ENCODE data around the gene SMOC2. TPM values are rescaled to one million over a fixed set of nuclear protein-coding genes. Genes with fewer than 3 reads are reported as not detected.
A peak's percentile ranks its signal among the peaks of the same experiment; 100 is the strongest.

SMOC2 gene
- total and polyA plus RNA-seq, 2 experiments from 2014 or later = 1.9 to 3.2 TPM

DNA sequence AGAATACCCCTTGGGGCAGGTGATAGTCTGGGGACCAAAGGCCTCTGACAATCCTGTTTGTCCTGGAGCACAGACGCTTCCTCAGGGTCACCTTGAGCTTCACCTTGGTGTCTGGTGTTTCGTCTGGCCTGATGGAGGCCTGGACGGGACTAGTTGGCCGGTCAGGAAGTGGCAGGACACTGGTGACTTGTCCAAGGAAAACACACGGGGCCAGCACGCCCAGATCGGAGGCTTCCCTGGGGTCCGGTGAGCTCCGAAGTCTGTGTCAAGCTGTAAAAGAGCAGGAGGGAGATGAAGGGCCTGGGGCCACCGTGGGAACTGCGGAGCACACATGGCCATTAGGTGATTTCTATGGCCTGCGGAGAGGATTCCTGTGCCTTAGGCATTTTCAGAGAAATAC is 67.9 kb downstream of the SMOC2 start:
- no peak overlapping the region for H3K27ac ChIP-seq
- DNase-seq (ENCODE audit: low read depth in 1 of 2, low spot score in 1 of 2) = no peak
- H3K27me3 ChIP-seq = no peaks in the 10 kb centered on the region
- H3K36me3 ChIP-seq = no peaks in the 10 kb centered on the region
- H3K9me3 ChIP-seq (ENCODE audit: low read depth) = no peaks in the 10 kb centered on the region
- H3K4me1 ChIP-seq (ENCODE audit: low read depth) = no peaks in the 10 kb centered on the region
- H3K4me3 ChIP-seq = no peak overlapping the region
- TF ChIP-seq, protein P1, sequence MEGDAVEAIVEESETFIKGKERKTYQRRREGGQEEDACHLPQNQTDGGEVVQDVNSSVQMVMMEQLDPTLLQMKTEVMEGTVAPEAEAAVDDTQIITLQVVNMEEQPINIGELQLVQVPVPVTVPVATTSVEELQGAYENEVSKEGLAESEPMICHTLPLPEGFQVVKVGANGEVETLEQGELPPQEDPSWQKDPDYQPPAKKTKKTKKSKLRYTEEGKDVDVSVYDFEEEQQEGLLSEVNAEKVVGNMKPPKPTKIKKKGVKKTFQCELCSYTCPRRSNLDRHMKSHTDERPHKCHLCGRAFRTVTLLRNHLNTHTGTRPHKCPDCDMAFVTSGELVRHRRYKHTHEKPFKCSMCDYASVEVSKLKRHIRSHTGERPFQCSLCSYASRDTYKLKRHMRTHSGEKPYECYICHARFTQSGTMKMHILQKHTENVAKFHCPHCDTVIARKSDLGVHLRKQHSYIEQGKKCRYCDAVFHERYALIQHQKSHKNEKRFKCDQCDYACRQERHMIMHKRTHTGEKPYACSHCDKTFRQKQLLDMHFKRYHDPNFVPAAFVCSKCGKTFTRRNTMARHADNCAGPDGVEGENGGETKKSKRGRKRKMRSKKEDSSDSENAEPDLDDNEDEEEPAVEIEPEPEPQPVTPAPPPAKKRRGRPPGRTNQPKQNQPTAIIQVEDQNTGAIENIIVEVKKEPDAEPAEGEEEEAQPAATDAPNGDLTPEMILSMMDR (IDR thresholded peaks at IDR 0.05; ENCODE audit: low read depth, low read length) = no peak

DNA sequence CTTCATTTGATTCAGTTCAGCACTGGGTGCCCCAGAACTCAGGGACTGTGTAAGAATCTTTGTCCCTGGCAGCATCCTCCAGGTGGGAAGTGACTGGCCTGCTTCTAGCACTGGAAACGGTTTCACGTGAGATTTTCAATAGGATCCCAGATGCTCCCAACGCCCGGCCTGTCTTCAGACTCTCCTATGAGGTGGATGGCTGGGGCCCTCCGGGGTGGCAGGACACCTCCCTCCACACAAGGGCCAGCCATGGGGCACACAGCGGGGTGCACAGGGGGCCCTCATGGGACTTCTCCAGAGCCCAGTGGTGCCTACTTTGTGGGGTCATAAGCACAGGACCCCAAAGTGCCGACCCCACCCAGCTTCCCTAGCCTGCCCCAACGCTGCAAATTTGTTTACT is 72.8 kb downstream of the SMOC2 start:
- Histone ChIP-seq H3K27ac (no peak overlapping the region), H3K36me3 (no peaks in the 10 kb centered on the region), H3K4me3 (no peak overlapping the region), H3K27me3 (no peaks in the 10 kb centered on the region), H3K4me1 (ENCODE audit: low read depth) (no peaks in the 10 kb centered on the region), H3K9me3 (ENCODE audit: low read depth) (no peaks in the 10 kb centered on the region)
- TF ChIP-seq, protein P1 (IDR thresholded peaks at IDR 0.05; ENCODE audit: low read depth, low read length) = no peak
- no peak for DNase-seq (ENCODE audit: low read depth in 1 of 2, low spot score in 1 of 2)

DNA sequence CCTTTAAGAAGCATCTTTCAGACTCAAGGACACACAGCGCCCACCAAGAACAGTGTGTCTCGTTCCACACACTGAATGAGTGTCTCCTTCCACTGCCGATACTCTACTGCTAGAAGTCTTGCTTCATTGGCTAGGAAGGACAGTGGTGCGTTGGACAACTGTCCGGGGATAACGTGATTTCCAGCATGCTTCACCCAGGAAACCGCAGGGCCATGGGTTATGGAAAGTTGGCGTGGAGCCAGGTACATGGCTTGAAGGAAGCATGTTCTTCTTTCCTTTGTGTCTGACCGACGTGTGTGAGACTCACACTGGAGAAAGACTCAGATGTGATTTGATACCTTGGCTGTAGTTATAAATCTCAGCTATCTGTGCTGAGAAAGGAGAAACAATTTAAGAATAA is 73.2 kb downstream of the SMOC2 start:
- Histone ChIP-seq H3K4me1 (ENCODE audit: low read depth) (no peaks in the 10 kb centered on the region), H3K9me3 (ENCODE audit: low read depth) (no peaks in the 10 kb centered on the region), H3K4me3 (no peak overlapping the region), H3K27ac (no peak overlapping the region), H3K27me3 (no peaks in the 10 kb centered on the region), H3K36me3 (no peaks in the 10 kb centered on the region)
- TF ChIP-seq, protein P1 (IDR thresholded peaks at IDR 0.05; ENCODE audit: low read depth, low read length) = no peak
- peak; percentile 23 to 85 for DNase-seq (ENCODE audit: low read depth in 1 of 2, low spot score in 1 of 2)

DNA sequence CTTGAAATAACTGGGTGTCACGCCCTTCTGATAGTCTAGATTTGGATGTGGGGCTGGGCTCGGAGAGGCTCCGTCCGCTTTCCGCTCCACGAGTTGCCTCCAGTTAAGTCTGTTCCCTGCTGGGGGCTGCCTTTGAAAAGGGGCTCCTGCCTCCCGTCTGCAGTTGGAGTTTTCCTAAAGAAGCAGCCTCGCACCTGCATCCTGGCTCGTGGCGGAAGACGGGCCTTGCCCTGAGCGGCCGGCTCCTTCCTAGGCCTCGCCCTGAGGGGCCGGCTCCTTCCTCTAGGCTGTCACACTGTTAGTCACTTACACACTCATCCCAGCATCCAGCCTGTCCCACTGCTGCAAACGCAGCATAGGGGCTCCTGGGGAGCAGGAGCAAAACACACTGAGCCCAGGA is 74.4 kb downstream of the SMOC2 start:
- no peaks in the 10 kb centered on the region for H3K36me3 ChIP-seq
- no peaks in the 10 kb centered on the region for H3K9me3 ChIP-seq (ENCODE audit: low read depth)
- H3K27me3 ChIP-seq = no peaks in the 10 kb centered on the region
- H3K4me1 ChIP-seq (ENCODE audit: low read depth) = no peaks in the 10 kb centered on the region
- no peak overlapping the region for H3K27ac ChIP-seq
- TF ChIP-seq, protein P1 (IDR thresholded peaks at IDR 0.05; ENCODE audit: low read depth, low read length) = no peak
- no peak for DNase-seq (ENCODE audit: low read depth in 1 of 2, low spot score in 1 of 2)
- no peak overlapping the region for H3K4me3 ChIP-seq

DNA sequence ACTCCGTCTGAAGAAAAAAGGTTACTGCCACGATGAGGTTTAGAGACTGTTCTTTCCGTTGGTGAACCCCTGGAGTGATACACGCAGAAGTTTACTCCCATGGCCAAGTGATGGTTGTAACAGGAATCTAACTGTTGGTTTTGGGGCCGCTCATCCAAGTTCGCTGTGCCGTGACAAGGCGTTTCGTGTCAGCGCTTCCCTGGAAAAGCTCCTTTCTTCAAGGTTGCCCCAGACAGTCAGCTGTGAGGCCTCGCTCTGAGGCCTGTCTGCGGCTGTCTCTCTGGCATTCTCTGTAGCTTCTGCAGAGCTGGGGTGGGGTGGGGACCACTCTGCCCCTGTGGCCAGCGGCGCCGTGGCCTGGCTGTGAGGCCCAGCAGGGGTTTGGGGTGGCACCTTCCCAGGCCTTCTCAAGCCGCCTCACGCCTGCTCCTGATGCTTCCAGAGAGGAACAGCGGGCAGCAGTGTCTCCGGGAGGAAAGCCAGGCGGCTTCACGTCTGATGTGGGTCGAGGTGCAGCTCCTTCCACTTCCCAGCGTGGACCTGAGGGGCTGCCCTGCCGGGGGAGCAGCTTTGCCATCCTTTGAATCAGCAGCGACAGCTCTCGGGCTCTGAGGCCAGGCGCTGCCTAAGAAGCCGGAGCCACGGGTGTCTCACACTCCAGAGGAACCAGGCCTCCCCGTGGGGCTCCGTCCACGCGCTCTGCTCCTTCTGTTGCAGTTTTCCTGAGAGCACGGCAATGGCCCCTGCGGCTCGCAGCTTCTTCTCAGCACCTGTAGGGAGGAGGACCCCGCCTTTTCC is 76.2 kb downstream of the SMOC2 start:
- Histone ChIP-seq H3K36me3 (no peaks in the 10 kb centered on the region), H3K4me3 (no peak overlapping the region), H3K9me3 (ENCODE audit: low read depth) (no peaks in the 10 kb centered on the region), H3K27ac (no peak overlapping the region), H3K27me3 (no peaks in the 10 kb centered on the region), H3K4me1 (ENCODE audit: low read depth) (no peaks in the 10 kb centered on the region)
- TF ChIP-seq, protein P1 (IDR thresholded peaks at IDR 0.05; ENCODE audit: low read depth, low read length) = no peak
- no peak for DNase-seq (ENCODE audit: low read depth in 1 of 2, low spot score in 1 of 2)

Measured in cardiac muscle cell (in vitro differentiated cells and primary cell).